ENCODE measurements around the gene KRT10. TPM values are rescaled to one million over a fixed set of nuclear protein-coding genes. Genes with fewer than 3 reads are reported as not detected.
"Not testable (repeated sequence)": the region's sequence is repeated elsewhere in the genome, so short reads cannot be mapped to it uniquely, and the experiment has no call there.

KRT10 gene
- total RNA-seq, 2 experiments from 2014 or later, result 10.7 to 39.7 TPM

DNA sequence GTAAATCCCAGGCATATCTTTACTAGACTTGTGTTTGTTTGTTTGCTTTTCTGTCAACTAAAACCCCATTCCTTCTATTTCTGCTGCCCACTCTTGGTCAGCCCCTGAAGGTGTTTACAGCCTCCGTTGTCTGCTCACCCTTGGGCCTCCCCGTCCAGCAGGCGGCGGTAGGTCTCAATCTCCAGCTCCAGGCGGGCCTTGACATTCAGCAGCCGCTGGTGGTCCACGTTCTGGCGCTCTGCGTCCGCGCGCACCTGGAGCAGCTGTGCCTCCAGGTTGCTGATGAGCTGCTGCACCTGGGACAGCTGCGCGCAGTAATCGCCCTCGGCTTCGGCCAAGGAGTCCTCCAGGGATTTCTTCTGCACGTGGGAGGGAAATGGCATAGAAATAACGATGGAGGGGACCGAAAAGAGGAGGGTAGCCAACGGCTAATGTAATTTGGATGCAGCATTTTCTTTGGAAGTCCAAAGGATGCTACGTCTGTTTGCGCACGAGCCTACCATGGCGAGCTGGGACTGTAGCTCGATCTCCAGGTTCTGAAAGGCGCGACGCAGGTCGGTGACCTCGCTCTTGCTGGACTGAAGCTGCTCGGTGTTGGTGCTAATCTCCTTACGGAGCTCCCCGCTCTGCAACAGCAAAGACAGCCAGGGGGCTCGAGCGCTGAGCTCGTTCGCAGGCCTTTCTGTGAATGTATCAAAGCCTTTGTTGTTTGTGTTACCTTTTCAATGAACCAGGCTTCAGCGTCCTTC is 40.7 kb upstream of the KRT10 start:
- POLR2A ChIA-PET, result no interaction called here
- CTCF ChIA-PET (ENCODE audit: unreplicated experiment), result no interaction called here
- no peaks in the 10 kb centered on the region for H3K79me2 ChIP-seq (ENCODE audit: insufficient read depth, low read depth, low read length)
- TF ChIP-seq, protein P1, sequence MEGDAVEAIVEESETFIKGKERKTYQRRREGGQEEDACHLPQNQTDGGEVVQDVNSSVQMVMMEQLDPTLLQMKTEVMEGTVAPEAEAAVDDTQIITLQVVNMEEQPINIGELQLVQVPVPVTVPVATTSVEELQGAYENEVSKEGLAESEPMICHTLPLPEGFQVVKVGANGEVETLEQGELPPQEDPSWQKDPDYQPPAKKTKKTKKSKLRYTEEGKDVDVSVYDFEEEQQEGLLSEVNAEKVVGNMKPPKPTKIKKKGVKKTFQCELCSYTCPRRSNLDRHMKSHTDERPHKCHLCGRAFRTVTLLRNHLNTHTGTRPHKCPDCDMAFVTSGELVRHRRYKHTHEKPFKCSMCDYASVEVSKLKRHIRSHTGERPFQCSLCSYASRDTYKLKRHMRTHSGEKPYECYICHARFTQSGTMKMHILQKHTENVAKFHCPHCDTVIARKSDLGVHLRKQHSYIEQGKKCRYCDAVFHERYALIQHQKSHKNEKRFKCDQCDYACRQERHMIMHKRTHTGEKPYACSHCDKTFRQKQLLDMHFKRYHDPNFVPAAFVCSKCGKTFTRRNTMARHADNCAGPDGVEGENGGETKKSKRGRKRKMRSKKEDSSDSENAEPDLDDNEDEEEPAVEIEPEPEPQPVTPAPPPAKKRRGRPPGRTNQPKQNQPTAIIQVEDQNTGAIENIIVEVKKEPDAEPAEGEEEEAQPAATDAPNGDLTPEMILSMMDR (conservative IDR thresholded peaks at IDR 0.05; ENCODE audit: low read length), result peak; percentile 54; the same call in 1 of the 2 replicates
- no peak for TF ChIP-seq EZH2phosphoT487 (IDR thresholded peaks at IDR 0.05; ENCODE audit: borderline replicate concordance, low read depth, low read length)
- H3K4me3 ChIP-seq (ENCODE audit: low read depth, low read length, poor library complexity, severe bottlenecking), result no peak overlapping the region
- intact Hi-C loops (cut with micrococcal nuclease; ENCODE audit: unreplicated experiment), result no loop called here
- H3K4me1 ChIP-seq (ENCODE audit: insufficient read depth, low read length, poor library complexity, severe bottlenecking), result no peaks in the 10 kb centered on the region
- no peaks in the 10 kb centered on the region for H4K20me1 ChIP-seq (ENCODE audit: insufficient read depth, low read length)
- BruUV-seq (replicated peaks), result no TSS peak
- peak; percentile 8 for DNase-seq (ENCODE audit: low spot score)
- no peaks in the 10 kb centered on the region for H3K9me3 ChIP-seq (ENCODE audit: low read length)
- no peaks in the 10 kb centered on the region for H3K9me2 ChIP-seq (ENCODE audit: insufficient read depth, low read length)
- no peak overlapping the region for H3K4me2 ChIP-seq (ENCODE audit: low read length)
- no peak overlapping the region for H3K27ac ChIP-seq (ENCODE audit: low read depth, low read length, poor library complexity, severe bottlenecking)
- H2AFZ ChIP-seq (ENCODE audit: low read length), result no peak overlapping the region
- H3K36me3 ChIP-seq (ENCODE audit: insufficient read depth, low read length), result no peaks in the 10 kb centered on the region

DNA sequence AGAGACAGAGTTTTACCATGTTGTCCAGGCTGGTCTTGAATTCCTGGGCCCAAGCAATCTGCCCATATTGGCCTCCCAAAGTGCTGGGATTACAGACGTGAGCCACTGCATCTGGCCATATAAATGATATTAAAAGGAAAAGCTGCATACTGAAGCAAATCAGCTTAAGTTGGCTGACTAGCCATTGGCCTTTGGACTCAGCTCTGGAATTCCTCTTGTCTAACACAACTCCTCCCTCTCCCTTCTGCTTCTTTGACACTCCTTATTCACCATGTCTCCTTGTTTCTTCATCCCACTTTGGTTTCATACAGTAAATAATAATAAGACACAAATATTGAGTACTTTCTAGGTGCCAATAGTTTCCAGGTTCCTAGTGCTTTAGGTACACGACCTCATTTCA is 37.1 kb upstream of the KRT10 start:
- TF ChIP-seq EZH2phosphoT487 (IDR thresholded peaks at IDR 0.05; ENCODE audit: borderline replicate concordance, low read depth, low read length), result no peak
- TF ChIP-seq, protein P1 (conservative IDR thresholded peaks at IDR 0.05; ENCODE audit: low read length), result no peak
- Histone ChIP-seq H3K4me2 (ENCODE audit: low read length) (no peak overlapping the region), H3K9me3 (ENCODE audit: low read length) (no peaks in the 10 kb centered on the region), H2AFZ (ENCODE audit: low read length) (no peak overlapping the region), H3K4me3 (ENCODE audit: low read depth, low read length, poor library complexity, severe bottlenecking) (no peak overlapping the region), H4K20me1 (ENCODE audit: insufficient read depth, low read length) (no peaks in the 10 kb centered on the region), H3K27ac (ENCODE audit: low read depth, low read length, poor library complexity, severe bottlenecking) (no peak overlapping the region), H3K9me2 (ENCODE audit: insufficient read depth, low read length) (no peaks in the 10 kb centered on the region), H3K4me1 (ENCODE audit: insufficient read depth, low read length, poor library complexity, severe bottlenecking) (no peaks in the 10 kb centered on the region), H3K79me2 (ENCODE audit: insufficient read depth, low read depth, low read length) (no peaks in the 10 kb centered on the region), H3K36me3 (ENCODE audit: insufficient read depth, low read length) (no peaks in the 10 kb centered on the region)
- no TSS peak for BruUV-seq (replicated peaks)
- DNase-seq (ENCODE audit: low spot score), result no peak
- ChIA-PET POLR2A (no interaction called here), CTCF (ENCODE audit: unreplicated experiment) (no interaction called here)
- intact Hi-C loops (cut with micrococcal nuclease; ENCODE audit: unreplicated experiment), result no loop called here

DNA sequence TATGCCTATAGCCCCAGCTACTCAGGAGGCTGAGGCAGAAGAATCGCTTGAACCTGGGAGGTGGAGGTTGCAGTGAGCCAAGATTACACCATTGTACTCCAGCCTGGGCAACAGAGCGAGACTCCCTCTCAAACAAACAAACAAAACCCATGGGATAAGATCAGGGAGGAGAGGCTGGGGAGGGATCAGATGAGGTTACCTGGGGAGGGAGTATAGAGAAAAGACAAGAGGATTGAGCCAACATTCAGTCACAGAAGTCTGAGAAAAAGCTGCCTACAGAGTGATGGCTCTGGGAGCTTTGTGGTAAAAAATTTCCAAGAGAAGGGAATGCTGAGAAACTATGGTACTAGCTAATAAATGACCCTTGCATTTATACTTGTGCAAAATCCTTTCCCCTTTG is 36.3 kb upstream of the KRT10 start:
- DNase-seq (ENCODE audit: low spot score); H3K27ac ChIP-seq (ENCODE audit: low read depth, low read length, poor library complexity, severe bottlenecking); H3K4me3 ChIP-seq (ENCODE audit: low read depth, low read length, poor library complexity, severe bottlenecking); H3K79me2 ChIP-seq (ENCODE audit: insufficient read depth, low read depth, low read length); intact Hi-C loops (cut with micrococcal nuclease; ENCODE audit: unreplicated experiment); H4K20me1 ChIP-seq (ENCODE audit: insufficient read depth, low read length); H3K4me1 ChIP-seq (ENCODE audit: insufficient read depth, low read length, poor library complexity, severe bottlenecking); BruUV-seq (replicated peaks); CTCF ChIA-PET (ENCODE audit: unreplicated experiment); H2AFZ ChIP-seq (ENCODE audit: low read length); H3K4me2 ChIP-seq (ENCODE audit: low read length); H3K9me2 ChIP-seq (ENCODE audit: insufficient read depth, low read length); H3K36me3 ChIP-seq (ENCODE audit: insufficient read depth, low read length); H3K9me3 ChIP-seq (ENCODE audit: low read length): not testable (repeated sequence)
- POLR2A ChIA-PET, result interaction anchor here (0.5 kb wide), 1 partner anchor 29 kb away, joined by 3 read pairs; no protein-coding TSS in a partner anchor
